Mucosa of descending colon (tissue), 3 donors: ENCODE results near the gene MAP1B. TPM values are rescaled to one million over a fixed set of nuclear protein-coding genes. Genes with fewer than 3 reads are reported as not detected.
A peak's percentile ranks its signal among the peaks of the same experiment; 100 is the strongest.

Experiments used
- ATAC-seq: fragments of 200-7000 bp; cut with Tn5 transposase; one replicate; pipeline ENCODE4 v1.9.1; 2020; ENCODE audit warnings: mild to moderate bottlenecking, moderate library complexity
- DNase-seq, 3 donors: peaks; one replicate each; pipeline ENCODE4 v3.0.0-alpha.2; 2020
- H3K36me3 ChIP-seq: fragments of 200-600 bp; one replicate; pipeline ENCODE4 v1.8.0; 2021; ENCODE audit warnings: low read depth, mild to moderate bottlenecking
- H3K4me1 ChIP-seq: fragments of 200-600 bp; one replicate; pipeline ENCODE4 v1.8.0; 2021; ENCODE audit warnings: low read depth, mild to moderate bottlenecking
- H3K4me3 ChIP-seq: fragments of 200-600 bp; one replicate; pipeline ENCODE4 v1.8.0; 2021; ENCODE audit warnings: mild to moderate bottlenecking
- H3K9me3 ChIP-seq: fragments of 200-600 bp; one replicate; pipeline ENCODE4 v1.8.0; 2021; ENCODE audit warnings: mild to moderate bottlenecking
- intact Hi-C, 2 donors: fragments of 100-400 bp; cut with DNase I in 1 of 2; cut with micrococcal nuclease in 1 of 2; formaldehyde crosslinking; loops; one replicate each; pipeline versions ENCODE4 v1.11.0 to v1.11.1; 2022; cut with DNase I, micrococcal nuclease
- total RNA-seq, 3 donors: library from RNA; stranded (reverse); fragmentation: NEBNext Ultra II Directional in 2 of 3; extraction: Animal tissue kit (Norgen Biotek cat#: 25700) in 2 of 3; gene quantifications; one replicate each; pipeline versions ENCODE4 v1.2.1 to v1.2.4, GENCODE V29; 2021 to 2023
- TF ChIP-seq, protein P1 (sequence below): fragments of 200-600 bp; IDR thresholded peaks from one replicate; pipeline ENCODE4 v1.8.0; 2022; ENCODE audit warnings: antibody characterized with exemption, mild to moderate bottlenecking
- donor health status: DM: no; HTN: no; CAD: no; lungs with moderate emphysema.
- donor health status: DM: no; HTN: no; CAD: no.
- donor health status: DM: no; HTN: yes; CAD: no.

Gene MAP1B
- total RNA-seq, 3 donors from 2014 or later = 6.5 to 72.3 (median 20.9) TPM

DNA sequence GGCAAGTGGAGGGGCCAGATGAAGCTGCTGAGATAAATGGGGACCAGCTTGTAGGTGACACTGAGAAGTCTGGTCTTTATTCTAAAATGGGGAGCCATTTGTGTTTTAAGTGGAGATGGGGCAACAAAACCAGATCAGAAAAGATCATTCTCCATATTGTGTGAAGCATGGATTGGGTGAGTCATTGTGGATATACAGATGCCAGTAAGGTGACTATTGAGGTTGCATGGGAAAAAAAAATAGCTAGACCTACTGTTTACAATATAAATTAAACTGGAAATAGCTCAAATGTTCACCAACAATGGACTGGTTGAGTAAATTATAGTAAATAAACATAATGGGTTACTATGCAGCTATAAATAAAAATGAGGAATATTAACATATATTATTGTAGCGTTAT, 5.4 kb upstream of the MAP1B start:
- TF ChIP-seq, protein P1, sequence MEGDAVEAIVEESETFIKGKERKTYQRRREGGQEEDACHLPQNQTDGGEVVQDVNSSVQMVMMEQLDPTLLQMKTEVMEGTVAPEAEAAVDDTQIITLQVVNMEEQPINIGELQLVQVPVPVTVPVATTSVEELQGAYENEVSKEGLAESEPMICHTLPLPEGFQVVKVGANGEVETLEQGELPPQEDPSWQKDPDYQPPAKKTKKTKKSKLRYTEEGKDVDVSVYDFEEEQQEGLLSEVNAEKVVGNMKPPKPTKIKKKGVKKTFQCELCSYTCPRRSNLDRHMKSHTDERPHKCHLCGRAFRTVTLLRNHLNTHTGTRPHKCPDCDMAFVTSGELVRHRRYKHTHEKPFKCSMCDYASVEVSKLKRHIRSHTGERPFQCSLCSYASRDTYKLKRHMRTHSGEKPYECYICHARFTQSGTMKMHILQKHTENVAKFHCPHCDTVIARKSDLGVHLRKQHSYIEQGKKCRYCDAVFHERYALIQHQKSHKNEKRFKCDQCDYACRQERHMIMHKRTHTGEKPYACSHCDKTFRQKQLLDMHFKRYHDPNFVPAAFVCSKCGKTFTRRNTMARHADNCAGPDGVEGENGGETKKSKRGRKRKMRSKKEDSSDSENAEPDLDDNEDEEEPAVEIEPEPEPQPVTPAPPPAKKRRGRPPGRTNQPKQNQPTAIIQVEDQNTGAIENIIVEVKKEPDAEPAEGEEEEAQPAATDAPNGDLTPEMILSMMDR = no peak
- Histone ChIP-seq H3K4me3 (no peak overlapping the region), H3K36me3 (no peaks in the 10 kb centered on the region), H3K9me3 (no peaks in the 10 kb centered on the region), H3K4me1 (no peaks in the 10 kb centered on the region)
- intact Hi-C loops = no loop called here
- DNase-seq = no peak
- no peak for ATAC-seq

DNA sequence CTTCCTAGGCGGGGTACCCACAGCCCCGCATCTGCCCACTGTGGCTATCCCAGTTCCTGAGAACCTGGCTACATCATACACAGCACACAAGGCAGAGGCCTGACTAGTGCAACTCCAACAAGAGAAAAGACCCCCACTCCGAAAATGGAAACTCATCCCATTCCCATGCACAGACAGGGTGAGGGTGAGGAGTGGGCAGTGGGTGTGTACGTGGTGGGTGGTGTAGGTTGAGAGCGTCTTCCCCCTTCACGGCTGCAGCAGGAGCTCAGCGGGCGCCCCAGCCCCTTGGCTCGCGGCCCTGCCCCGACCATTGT, 501 bp upstream of the MAP1B start:
- Histone ChIP-seq H3K4me1 (peaks cover 5% of the 10 kb centered on the region), H3K36me3 (no peaks in the 10 kb centered on the region), H3K4me3 (no peak overlapping the region), H3K9me3 (no peaks in the 10 kb centered on the region)
- ATAC-seq (no peak), DNase-seq (no peak)
- intact Hi-C loops = no loop called here
- TF ChIP-seq, protein P1 = no peak

DNA sequence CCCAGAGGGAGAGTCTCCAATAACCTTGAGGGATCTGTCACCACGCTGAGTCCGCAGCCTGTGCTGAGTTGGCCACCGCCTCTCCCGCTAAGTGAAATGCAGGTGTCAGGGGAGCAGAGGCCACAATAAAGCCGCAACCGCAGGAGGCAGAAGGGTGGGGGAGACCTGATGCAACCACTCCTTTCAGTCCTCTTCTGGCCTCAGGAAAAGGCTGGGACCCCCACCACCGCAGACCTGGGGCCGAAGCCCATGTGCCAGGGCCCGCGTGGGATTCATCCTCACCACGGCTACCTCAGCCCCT, 576 bp downstream of the MAP1B start:
- peak; percentile 32 for ATAC-seq
- intact Hi-C loops = no loop called here
- Histone ChIP-seq H3K36me3 (no peaks in the 10 kb centered on the region), H3K9me3 (no peaks in the 10 kb centered on the region), H3K4me1 (peaks cover 5% of the 10 kb centered on the region), H3K4me3 (no peak overlapping the region)
- TF ChIP-seq, protein P1 = no peak
- peak in 1 of 3 donors; percentile 4 for DNase-seq

DNA sequence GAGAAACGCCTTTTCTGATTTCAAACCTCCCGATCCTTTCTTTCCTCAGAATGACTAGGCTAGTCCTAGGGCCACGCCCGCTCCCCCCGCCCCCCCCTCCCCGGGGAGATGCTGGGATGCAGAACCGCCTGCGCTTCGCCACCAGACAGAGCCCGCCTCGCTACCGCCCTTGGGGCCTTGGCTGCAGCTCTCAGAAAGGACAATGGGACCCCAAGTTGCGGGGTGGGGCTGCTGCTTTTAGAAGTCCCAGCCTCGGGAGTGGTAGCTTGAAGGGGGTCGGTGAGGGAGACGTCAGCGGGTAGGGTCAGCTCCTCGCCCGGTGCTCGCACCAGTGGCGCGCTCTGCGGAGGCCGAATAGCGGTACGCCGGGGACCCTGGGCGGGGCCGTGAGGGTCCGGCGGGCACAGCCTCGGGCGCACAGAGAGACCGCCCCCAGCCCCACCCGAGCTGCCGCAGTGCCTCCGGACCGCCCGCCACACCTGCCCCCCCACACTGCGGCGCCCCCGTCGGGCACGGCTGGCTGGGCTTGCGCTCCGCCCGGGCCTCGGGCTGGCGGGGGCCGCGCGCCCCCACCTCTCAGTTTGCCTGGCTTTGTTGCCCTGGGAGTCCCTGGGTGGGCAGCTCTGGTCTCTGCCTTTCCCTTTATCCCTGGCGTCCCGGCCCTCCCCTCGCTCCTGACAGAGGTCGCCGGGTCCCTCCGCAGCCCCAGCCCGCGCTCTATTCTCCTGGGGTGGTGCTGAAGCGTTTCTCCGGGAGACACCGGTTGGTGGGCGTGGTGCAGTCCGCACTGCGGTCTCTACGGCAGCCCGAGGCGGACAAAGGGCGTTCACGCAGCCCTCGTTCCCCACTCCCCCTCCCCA, 1.2 kb downstream of the MAP1B start:
- Histone ChIP-seq H3K36me3 (no peaks in the 10 kb centered on the region), H3K4me3 (no peak overlapping the region), H3K4me1 (peaks cover 5% of the 10 kb centered on the region), H3K9me3 (no peaks in the 10 kb centered on the region)
- TF ChIP-seq, protein P1 = no peak
- intact Hi-C loops = no loop called here
- DNase-seq (peak; percentile 37 to 68 (median 37)), ATAC-seq (peak; percentile 61)

DNA sequence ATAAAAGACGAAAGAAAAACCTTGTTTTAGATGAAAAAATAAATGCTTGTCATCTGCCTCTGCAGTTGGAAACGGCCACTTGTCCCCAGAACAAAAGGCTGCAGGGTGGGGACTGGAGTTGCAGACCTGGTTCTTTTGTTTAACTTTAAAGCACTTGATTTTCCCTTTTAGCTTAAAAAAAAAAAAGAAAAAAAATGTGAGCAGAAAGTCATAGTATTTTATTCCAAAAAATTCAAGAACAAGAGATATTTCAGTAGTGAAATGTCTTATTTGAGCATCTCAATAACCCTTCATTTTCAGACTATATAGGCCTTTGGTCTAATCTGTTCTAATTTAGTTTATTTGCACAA, 1.8 kb downstream of the MAP1B start:
- no peak for ATAC-seq
- Histone ChIP-seq H3K4me1 (peaks cover 5% of the 10 kb centered on the region), H3K4me3 (no peak overlapping the region), H3K36me3 (no peaks in the 10 kb centered on the region), H3K9me3 (no peaks in the 10 kb centered on the region)
- intact Hi-C loops = no loop called here
- no peak for DNase-seq
- TF ChIP-seq, protein P1 = no peak

DNA sequence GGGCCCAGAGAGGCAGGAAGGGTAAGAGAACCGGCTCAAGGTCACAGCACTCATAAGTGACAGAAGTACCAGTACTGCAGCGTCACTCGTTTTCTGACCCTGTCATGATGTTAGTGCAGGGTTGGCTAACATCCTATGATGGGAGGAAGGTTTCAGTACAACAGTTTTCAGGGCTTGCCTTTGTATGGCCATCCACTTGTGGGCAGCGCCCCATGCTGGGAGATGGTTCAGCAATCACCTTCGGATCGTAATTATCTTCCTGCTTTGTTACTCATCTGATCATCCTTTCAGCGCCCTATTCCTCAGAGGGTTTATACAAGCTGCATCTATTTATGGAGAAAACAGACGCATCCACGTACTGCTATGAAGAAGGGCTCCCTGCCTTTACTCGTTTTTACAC, 2.4 kb downstream of the MAP1B start:
- Histone ChIP-seq H3K9me3 (no peaks in the 10 kb centered on the region), H3K4me3 (no peak overlapping the region), H3K4me1 (peaks cover 5% of the 10 kb centered on the region), H3K36me3 (no peaks in the 10 kb centered on the region)
- ATAC-seq (no peak), DNase-seq (no peak)
- TF ChIP-seq, protein P1 = no peak
- intact Hi-C loops = no loop called here
